Measurements from ENCODE around the gene TM4SF20.

The TM4SF20 gene

DNA sequence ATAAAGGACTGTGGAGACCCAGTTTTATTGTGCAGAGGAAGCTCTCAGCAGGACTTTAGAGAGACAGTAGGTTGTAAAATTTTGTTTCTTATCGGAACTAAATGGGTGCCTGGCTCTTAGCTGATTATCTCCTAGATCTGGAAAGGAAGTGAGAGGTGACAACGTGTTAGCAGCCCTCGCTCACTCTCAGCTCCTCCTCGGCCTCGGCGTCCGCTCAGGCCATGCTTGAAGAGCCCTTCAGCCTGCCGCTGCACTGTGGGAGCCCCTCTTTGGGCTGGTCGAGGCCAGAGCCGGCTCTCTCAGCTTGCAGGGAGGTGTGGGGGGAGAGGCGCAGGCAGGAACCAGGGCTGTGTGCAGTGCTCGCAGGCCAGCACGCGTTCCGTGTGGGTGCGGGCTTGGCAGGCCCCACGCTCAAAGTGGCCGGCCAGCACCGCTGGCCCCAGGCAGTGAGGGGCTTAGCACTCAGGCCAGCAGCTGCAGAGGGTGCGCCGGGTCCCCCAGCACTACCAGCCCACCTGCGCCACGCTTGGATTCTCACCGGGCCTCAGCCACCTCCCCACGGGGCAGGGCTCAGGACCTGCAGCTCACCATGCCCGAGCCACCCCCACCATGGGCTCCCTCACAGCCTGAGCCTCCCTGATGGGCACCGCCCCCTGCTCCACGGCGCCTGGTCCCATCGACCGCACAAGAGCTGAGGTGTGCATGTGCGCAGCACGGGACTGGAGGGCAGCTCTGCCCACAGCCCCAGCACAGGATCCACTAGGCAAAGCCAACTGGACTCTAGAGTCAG is 58.6 kb downstream of the TM4SF20 start:
- no peak for DNase-seq (ENCODE audit: low read depth in 2 of 2)

- DNase-seq (ENCODE audit: low read depth in 2 of 2) = no peak
These were observed 61.3 kb downstream of the TM4SF20 start for GRCh38 chr2:227317834-227318233.

DNA sequence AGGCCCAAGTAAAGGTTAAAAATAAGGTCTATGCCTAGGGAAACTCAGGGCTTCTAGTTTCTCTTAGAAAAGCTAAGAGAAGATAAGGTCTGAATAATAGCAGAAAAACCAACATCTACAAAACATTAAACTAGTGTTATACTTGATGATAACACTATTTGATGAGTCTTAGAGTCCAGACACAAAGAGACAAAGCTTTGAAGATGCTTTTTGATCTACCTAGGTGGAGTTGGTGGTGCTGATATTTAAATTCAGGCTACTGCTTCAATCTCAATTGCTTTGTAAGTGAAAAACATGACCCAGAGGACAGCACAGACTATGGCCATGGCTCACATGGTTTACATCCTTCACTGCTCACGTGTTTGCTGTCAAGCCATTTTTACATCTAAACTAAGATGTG is 65.8 kb downstream of the TM4SF20 start:
- no peak for DNase-seq (ENCODE audit: low read depth in 2 of 2)

DNA sequence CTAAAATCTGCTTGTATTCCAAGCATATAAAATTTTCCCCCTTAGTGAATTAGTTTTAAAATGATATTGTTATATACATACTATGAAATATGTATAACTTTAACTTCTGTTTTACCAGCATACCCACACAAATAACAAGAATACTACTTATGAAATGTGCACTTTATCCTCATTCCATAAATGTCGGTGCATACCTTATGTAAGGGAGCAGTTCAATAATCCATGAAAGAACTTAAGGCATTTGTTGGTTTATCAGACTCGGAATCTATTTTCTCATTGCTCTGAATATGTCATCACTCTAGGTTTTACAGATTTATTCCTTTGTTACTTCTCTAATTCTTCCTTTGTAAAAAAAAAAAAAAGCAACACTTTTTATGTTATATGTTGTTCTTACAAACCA is 66.5 kb downstream of the TM4SF20 start:
- no peak for DNase-seq (ENCODE audit: low read depth in 2 of 2)

Measured in stimulated activated CD8-positive, alpha-beta memory T cell treated with anti-CD3 and anti-CD28 coated beads, Interleukin-2, amount 100 ng/mL, for 1 hour (primary cell).